ENCODE results near the gene NRG2. TPM values are rescaled to one million over a fixed set of nuclear protein-coding genes. Genes with fewer than 3 reads are reported as not detected.

NRG2 gene
- total RNA-seq, 2 donors from 2014 or later, result 6.6 to 11.1 TPM

DNA sequence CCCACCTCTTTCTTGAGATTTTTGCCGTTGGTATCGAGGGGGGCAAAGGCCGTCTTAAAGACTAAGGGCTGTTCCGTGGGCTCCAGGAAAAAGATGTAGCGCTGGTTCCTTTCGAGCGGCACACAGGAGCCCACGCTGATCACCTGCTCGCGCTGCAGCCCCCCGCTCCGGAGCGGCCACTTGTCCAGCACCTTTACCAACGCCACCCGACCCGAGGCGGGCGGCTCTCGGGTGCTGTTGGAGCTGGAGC lies 781 bp downstream of the NRG2 start:
- H3K27me3 ChIP-seq (replicated peaks; ENCODE audit: insufficient read depth), result no peaks in the 10 kb centered on the region
- intact Hi-C loops (cut with DNase I), result no loop called here
- WGBS, result 0% methylated on average over 4 of the region's 19 CpGs
- H3K9me3 ChIP-seq, result no peaks in the 10 kb centered on the region
- no peaks in the 10 kb centered on the region for H3K4me1 ChIP-seq (replicated peaks)
- peak overlapping the region in 1 of 2 donors; percentile 41 for H3K27ac ChIP-seq
- TF ChIP-seq, protein P1, sequence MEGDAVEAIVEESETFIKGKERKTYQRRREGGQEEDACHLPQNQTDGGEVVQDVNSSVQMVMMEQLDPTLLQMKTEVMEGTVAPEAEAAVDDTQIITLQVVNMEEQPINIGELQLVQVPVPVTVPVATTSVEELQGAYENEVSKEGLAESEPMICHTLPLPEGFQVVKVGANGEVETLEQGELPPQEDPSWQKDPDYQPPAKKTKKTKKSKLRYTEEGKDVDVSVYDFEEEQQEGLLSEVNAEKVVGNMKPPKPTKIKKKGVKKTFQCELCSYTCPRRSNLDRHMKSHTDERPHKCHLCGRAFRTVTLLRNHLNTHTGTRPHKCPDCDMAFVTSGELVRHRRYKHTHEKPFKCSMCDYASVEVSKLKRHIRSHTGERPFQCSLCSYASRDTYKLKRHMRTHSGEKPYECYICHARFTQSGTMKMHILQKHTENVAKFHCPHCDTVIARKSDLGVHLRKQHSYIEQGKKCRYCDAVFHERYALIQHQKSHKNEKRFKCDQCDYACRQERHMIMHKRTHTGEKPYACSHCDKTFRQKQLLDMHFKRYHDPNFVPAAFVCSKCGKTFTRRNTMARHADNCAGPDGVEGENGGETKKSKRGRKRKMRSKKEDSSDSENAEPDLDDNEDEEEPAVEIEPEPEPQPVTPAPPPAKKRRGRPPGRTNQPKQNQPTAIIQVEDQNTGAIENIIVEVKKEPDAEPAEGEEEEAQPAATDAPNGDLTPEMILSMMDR (IDR thresholded peaks at IDR 0.05), result no peak
- no peak for TF ChIP-seq POLR2A (IDR thresholded peaks at IDR 0.05)
- TF ChIP-seq POLR2AphosphoS5 (IDR thresholded peaks at IDR 0.05), result no peak
- DNase-seq (ENCODE audit: low spot score), result no peak
- no peaks in the 10 kb centered on the region for H3K36me3 ChIP-seq
- peak overlapping the region; percentile 43 to 46 for H3K4me3 ChIP-seq

DNA sequence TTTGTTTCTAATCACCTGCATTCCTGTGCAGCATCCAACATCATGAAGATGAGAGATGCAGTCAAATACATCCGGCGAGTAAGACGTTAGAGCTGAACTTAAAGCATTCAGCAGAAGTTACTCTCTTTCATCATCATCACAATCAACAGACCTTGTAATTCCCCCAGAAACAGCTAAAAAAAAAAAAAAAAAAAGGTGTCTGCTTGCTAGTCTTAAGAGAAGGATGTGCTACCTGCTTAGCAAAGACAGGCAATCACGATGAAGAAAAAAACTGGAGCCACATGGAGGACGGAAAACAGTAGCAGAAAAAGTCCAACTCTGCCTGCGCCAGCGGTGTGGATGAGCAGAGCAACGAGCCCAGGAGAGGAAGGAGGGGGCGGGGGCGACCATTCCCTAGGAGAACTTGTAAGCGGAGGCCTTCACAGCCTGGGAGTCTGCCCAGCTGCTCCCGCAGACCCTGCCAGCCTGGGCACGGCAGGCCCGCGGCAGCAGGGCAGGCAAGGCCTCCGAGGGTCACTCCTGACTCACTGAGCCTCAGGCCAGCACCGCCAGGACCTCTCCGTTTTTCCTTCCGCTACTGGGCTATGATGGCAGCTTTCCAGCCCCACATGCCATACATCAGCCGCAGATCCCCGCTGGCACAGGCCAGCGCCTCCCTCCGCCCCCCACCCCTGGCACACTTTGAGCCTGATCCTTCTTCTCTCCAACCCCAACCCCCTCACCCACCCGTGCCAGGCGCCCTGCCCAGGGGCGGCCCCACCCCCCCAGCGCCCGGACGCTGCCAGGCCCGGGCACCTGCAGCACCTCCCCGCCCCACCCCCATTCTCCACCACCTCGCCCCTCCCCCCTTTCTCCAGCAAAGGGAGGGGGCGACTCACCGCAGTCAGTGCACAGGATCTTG lies 1.4 kb downstream of the NRG2 start:
- Histone ChIP-seq H3K27ac (peak overlapping the region in 1 of 2 donors; percentile 13), H3K27me3 (replicated peaks; ENCODE audit: insufficient read depth) (no peaks in the 10 kb centered on the region), H3K36me3 (no peaks in the 10 kb centered on the region), H3K4me1 (replicated peaks) (no peaks in the 10 kb centered on the region), H3K4me3 (peak overlapping the region; percentile 43 to 46), H3K9me3 (no peaks in the 10 kb centered on the region)
- intact Hi-C loops (cut with DNase I), result no loop called here
- TF ChIP-seq, protein P1 (IDR thresholded peaks at IDR 0.05), result no peak
- TF ChIP-seq POLR2AphosphoS5 (IDR thresholded peaks at IDR 0.05) (no peak), POLR2A (IDR thresholded peaks at IDR 0.05) (no peak)
- 7% methylated on average over 31 of the region's 34 CpGs for WGBS
- DNase-seq (ENCODE audit: low spot score), result peak; percentile 7

DNA sequence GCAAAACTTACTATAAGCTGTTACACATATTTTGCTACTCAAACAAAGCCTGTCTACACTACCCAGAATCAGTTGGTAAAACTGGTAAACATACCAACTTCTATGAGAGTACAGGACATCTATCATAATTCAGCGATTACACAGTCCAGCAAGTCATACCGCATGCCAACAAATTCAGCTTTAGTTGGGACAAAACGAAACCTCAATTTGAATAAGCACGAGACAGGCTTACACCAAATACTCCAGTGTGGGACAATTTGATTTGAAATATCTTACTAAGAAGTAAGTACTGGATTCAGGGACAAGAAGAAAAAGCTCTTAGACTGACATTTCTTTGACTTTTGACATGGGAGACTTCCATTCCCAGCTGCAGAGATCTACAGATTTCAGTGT lies 2.0 kb downstream of the NRG2 start:
- intact Hi-C loops (cut with DNase I), result no loop called here
- 73% methylated on average over 4 of the region's 4 CpGs for WGBS
- Histone ChIP-seq H3K36me3 (no peaks in the 10 kb centered on the region), H3K9me3 (no peaks in the 10 kb centered on the region), H3K4me1 (replicated peaks) (no peaks in the 10 kb centered on the region), H3K27ac (no peak overlapping the region), H3K4me3 (no peak overlapping the region), H3K27me3 (replicated peaks; ENCODE audit: insufficient read depth) (no peaks in the 10 kb centered on the region)
- TF ChIP-seq POLR2A (IDR thresholded peaks at IDR 0.05), result no peak
- no peak for TF ChIP-seq POLR2AphosphoS5 (IDR thresholded peaks at IDR 0.05)
- TF ChIP-seq, protein P1 (IDR thresholded peaks at IDR 0.05), result no peak
- DNase-seq (ENCODE audit: low spot score), result no peak

DNA sequence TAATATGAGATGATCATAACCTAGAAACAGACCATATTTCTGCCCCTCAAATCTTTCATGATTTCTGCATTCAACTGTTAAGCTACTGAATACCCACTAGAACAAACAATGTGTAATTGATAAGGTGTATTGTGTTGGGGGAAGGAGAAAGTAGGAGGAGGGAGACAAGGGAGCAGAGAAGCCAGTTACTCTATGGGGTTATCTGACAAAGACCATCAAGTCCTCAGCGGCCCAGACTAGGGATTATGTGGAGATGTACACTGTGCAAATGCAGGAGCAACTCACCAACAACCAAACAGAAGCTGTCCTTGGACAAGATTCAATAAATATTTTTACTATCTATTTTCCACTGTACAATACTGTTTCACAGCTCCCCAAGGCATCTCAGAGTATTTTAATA lies 2.7 kb downstream of the NRG2 start:
- Histone ChIP-seq H3K4me1 (replicated peaks) (no peaks in the 10 kb centered on the region), H3K9me3 (no peaks in the 10 kb centered on the region), H3K4me3 (no peak overlapping the region), H3K36me3 (no peaks in the 10 kb centered on the region), H3K27ac (no peak overlapping the region), H3K27me3 (replicated peaks; ENCODE audit: insufficient read depth) (no peaks in the 10 kb centered on the region)
- TF ChIP-seq POLR2AphosphoS5 (IDR thresholded peaks at IDR 0.05) (no peak), POLR2A (IDR thresholded peaks at IDR 0.05) (no peak)
- TF ChIP-seq, protein P1 (IDR thresholded peaks at IDR 0.05), result no peak
- DNase-seq (ENCODE audit: low spot score), result no peak
- WGBS, result 90% methylated on average over 1 of the region's 1 CpG
- intact Hi-C loops (cut with DNase I), result no loop called here

DNA sequence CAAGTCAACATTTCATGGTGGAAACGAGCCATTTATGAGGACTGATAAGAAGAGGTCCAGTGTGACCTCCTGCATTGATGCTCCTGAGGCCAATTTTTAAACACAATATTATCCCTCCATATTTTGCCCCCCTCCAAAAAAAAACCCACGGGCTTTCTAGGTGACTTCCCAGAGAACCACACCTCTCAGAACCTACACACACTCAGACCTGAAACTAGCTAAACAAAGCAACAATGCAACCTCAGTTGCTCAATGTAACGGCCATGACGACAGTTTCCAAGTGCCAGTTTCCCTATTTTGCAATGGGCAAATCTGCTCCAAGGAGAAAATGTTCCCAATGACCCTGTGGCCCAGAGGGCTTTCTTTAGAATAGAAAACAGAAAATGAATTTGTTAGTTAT lies 3.5 kb downstream of the NRG2 start:
- Histone ChIP-seq H3K27ac (no peak overlapping the region), H3K36me3 (no peaks in the 10 kb centered on the region), H3K27me3 (replicated peaks; ENCODE audit: insufficient read depth) (no peaks in the 10 kb centered on the region), H3K9me3 (no peaks in the 10 kb centered on the region), H3K4me3 (no peak overlapping the region), H3K4me1 (replicated peaks) (no peaks in the 10 kb centered on the region)
- intact Hi-C loops (cut with DNase I), result no loop called here
- TF ChIP-seq POLR2AphosphoS5 (IDR thresholded peaks at IDR 0.05), result no peak
- TF ChIP-seq POLR2A (IDR thresholded peaks at IDR 0.05), result no peak
- TF ChIP-seq, protein P1 (IDR thresholded peaks at IDR 0.05), result no peak
- no peak for DNase-seq (ENCODE audit: low spot score)
- 78% methylated on average over 4 of the region's 4 CpGs for WGBS

Data from prostate gland (tissue), 2 donors.